ENCODE results near the gene CDH5.

GRCh38 chr16:66427871-66428681 is 61.6 kb downstream of the CDH5 start:
- TF ChIP-seq EZH2 (IDR thresholded peaks at IDR 0.05) = no peak
- no peak for TF ChIP-seq POLR2AphosphoS5 (IDR thresholded peaks at IDR 0.05; ENCODE audit: borderline replicate concordance, low read depth, low read length)
